Esophagus (tissue), 2 donors: ENCODE measurements around the gene BCL3. TPM values are rescaled to one million over a fixed set of nuclear protein-coding genes. Genes with fewer than 3 reads are reported as not detected.
A peak's percentile ranks its signal among the peaks of the same experiment; 100 is the strongest.

ENCODE experiments used
- H3K27ac ChIP-seq, 2 donors: one replicate each; pipeline ENCODE4 v1.5.1; 2013; ENCODE audit warnings: low read depth in 2 of 2, mild to moderate bottlenecking in 2 of 2, inconsistent platforms in 1 of 2, low read length in 1 of 2, moderate library complexity in 1 of 2
- H3K27me3 ChIP-seq, 2 donors: one replicate each; pipeline ENCODE4 v1.6.1; 2013; ENCODE audit warnings: low read length in 2 of 2, control low read depth in 1 of 2, mild to moderate bottlenecking in 1 of 2; ENCODE audit not compliant: insufficient read depth in 2 of 2, control insufficient read depth in 1 of 2
- H3K36me3 ChIP-seq, 2 donors: one replicate each; pipeline ENCODE4 v1.6.1; 2013; ENCODE audit warnings: low read length in 1 of 2; ENCODE audit not compliant: control insufficient read depth in 2 of 2, insufficient read depth in 2 of 2
- H3K4me1 ChIP-seq, 2 donors: one replicate each; pipeline ENCODE4 v1.6.1; 2013; ENCODE audit warnings: low read length in 1 of 2; ENCODE audit not compliant: control insufficient read depth in 2 of 2, insufficient read depth in 2 of 2
- H3K4me3 ChIP-seq, 2 donors: one replicate each; pipeline ENCODE4 v1.5.1; 2013; ENCODE audit warnings: low read length in 2 of 2, mild to moderate bottlenecking in 2 of 2, low read depth in 1 of 2, moderate library complexity in 1 of 2
- H3K9me3 ChIP-seq, 2 donors: one replicate each; pipeline ENCODE4 v1.6.1; 2013; ENCODE audit warnings: mild to moderate bottlenecking in 2 of 2, low read depth in 1 of 2, low read length in 1 of 2, moderate library complexity in 1 of 2; ENCODE audit not compliant: control insufficient read depth in 2 of 2, insufficient read depth in 1 of 2
- WGBS, 2 donors: extraction: QIAGEN DNeasy Blood & Tissue Kit; methylation state at CpG; one replicate each; pipeline ENCODE4 v1.1.7; 2013; 5-methylcytosine and 5-hydroxymethylcytosine counted together
- polyA plus RNA-seq, 2 donors: library from polyadenylated mRNA; stranded (reverse); fragments of 200-250 nt; gene quantifications; one replicate each; pipeline ENCODE4 v1.2.3, GENCODE V29; 2013
- donor health status: healthy with polysubstance abuse.
- donor health status: Bipolar disorder and iron deficiency.

The BCL3 gene
- polyA plus RNA-seq, 2 donors: 64.5 to 107 TPM

GRCh38 chr19:44728178-44728577 lies 20.3 kb upstream of the BCL3 start:
- no peaks in the 10 kb centered on the region for H3K27me3 ChIP-seq
- peaks cover 2 to 10% of the 10 kb centered on the region in 2 donors for H3K4me1 ChIP-seq
- H3K9me3 ChIP-seq: no peaks in the 10 kb centered on the region
- H3K27ac ChIP-seq: no peak overlapping the region
- 66 to 76% methylated on average over 6 of the region's 6 CpGs for WGBS, 2 donors
- H3K4me3 ChIP-seq: no peak overlapping the region
- no peaks in the 10 kb centered on the region for H3K36me3 ChIP-seq

- 88 to 90% methylated on average over 8 of the region's 8 CpGs for WGBS, 2 donors
These were observed 18.9 kb upstream of the BCL3 start for GRCh38 chr19:44729516-44730033.

GRCh38 chr19:44731081-44731480 lies 17.4 kb upstream of the BCL3 start:
- no peaks in the 10 kb centered on the region for H3K36me3 ChIP-seq
- no peaks in the 10 kb centered on the region for H3K9me3 ChIP-seq
- 90 to 91% methylated on average over 5 of the region's 5 CpGs for WGBS, 2 donors
- no peaks in the 10 kb centered on the region for H3K27me3 ChIP-seq
- no peak overlapping the region for H3K4me3 ChIP-seq
- peaks cover 0 to 2% of the 10 kb centered on the region in 2 donors for H3K4me1 ChIP-seq
- H3K27ac ChIP-seq: no peak overlapping the region

More at GRCh38 chr19:44729516-44730033, 18.9 kb upstream of the BCL3 start:
- H3K27me3 ChIP-seq: no peaks in the 10 kb centered on the region
- H3K36me3 ChIP-seq: no peaks in the 10 kb centered on the region
- H3K27ac ChIP-seq: no peak overlapping the region
- no peaks in the 10 kb centered on the region for H3K9me3 ChIP-seq
- H3K4me3 ChIP-seq: no peak overlapping the region
- H3K4me1 ChIP-seq: peaks cover 2 to 7% of the 10 kb centered on the region in 2 donors

- peaks cover 0 to 2% of the 10 kb centered on the region in 2 donors for H3K4me1 ChIP-seq
- no peaks in the 10 kb centered on the region for H3K9me3 ChIP-seq
- 76 to 80% methylated on average over 5 of the region's 5 CpGs for WGBS, 2 donors
- no peaks in the 10 kb centered on the region for H3K36me3 ChIP-seq
- no peaks in the 10 kb centered on the region for H3K27me3 ChIP-seq
- H3K4me3 ChIP-seq: no peak overlapping the region
- H3K27ac ChIP-seq: no peak overlapping the region
These were observed 16.9 kb upstream of the BCL3 start for GRCh38 chr19:44731622-44732021.

- Histone ChIP-seq H3K4me1 (peaks cover 0 to 4% of the 10 kb centered on the region in 2 donors), H3K36me3 (no peaks in the 10 kb centered on the region), H3K27me3 (no peaks in the 10 kb centered on the region), H3K27ac (no peak overlapping the region), H3K9me3 (no peaks in the 10 kb centered on the region), H3K4me3 (no peak overlapping the region)
- 81 to 84% methylated on average over 11 of the region's 11 CpGs for WGBS, 2 donors
These were observed 16.1 kb upstream of the BCL3 start for GRCh38 chr19:44732235-44733014.

GRCh38 chr19:44734357-44734756 lies 14.2 kb upstream of the BCL3 start:
- Histone ChIP-seq H3K36me3 (no peaks in the 10 kb centered on the region), H3K4me3 (no peak overlapping the region), H3K27me3 (no peaks in the 10 kb centered on the region), H3K4me1 (peaks cover 6 to 11% of the 10 kb centered on the region in 2 donors), H3K9me3 (no peaks in the 10 kb centered on the region), H3K27ac (peak overlapping the region in 1 of 2 donors; percentile 61)
- 0 to 50% methylated on average over 1 of the region's 1 CpG for WGBS, 2 donors

- H3K36me3 ChIP-seq: no peaks in the 10 kb centered on the region
- H3K27ac ChIP-seq: peak overlapping the region in 1 of 2 donors; percentile 70
- H3K4me1 ChIP-seq: peaks cover 6 to 11% of the 10 kb centered on the region in 2 donors
- no peaks in the 10 kb centered on the region for H3K27me3 ChIP-seq
- H3K9me3 ChIP-seq: no peaks in the 10 kb centered on the region
- H3K4me3 ChIP-seq: no peak overlapping the region
- WGBS, 2 donors: 57 to 59% methylated on average over 5 of the region's 5 CpGs
These were observed 13.5 kb upstream of the BCL3 start for GRCh38 chr19:44735011-44735410.

GRCh38 chr19:44737238-44738071 lies 11.1 kb upstream of the BCL3 start:
- peak overlapping the region in 1 of 2 donors; percentile 59 for H3K27ac ChIP-seq
- no peaks in the 10 kb centered on the region for H3K36me3 ChIP-seq
- no peaks in the 10 kb centered on the region for H3K9me3 ChIP-seq
- H3K4me1 ChIP-seq: peaks cover 7 to 11% of the 10 kb centered on the region in 2 donors
- no peak overlapping the region for H3K4me3 ChIP-seq
- no peaks in the 10 kb centered on the region for H3K27me3 ChIP-seq
- 46 to 58% methylated on average over 13 of the region's 13 CpGs for WGBS, 2 donors

- 85 to 88% methylated on average over 2 of the region's 2 CpGs for WGBS, 2 donors
- Histone ChIP-seq H3K4me3 (no peak overlapping the region), H3K4me1 (peaks cover 12 to 13% of the 10 kb centered on the region in 2 donors), H3K36me3 (no peaks in the 10 kb centered on the region), H3K9me3 (no peaks in the 10 kb centered on the region), H3K27me3 (no peaks in the 10 kb centered on the region), H3K27ac (peak overlapping the region in 1 of 2 donors; percentile 59)
These were observed 10.4 kb upstream of the BCL3 start for GRCh38 chr19:44738136-44738535.
